HL-60/S4 treated with phorbol 12-myristate 13-acetate at 8.2 ng/mL for 4 days and 3 days (cell line): ENCODE measurements around the gene DCLK1.
"Not testable (repeated sequence)": the region's sequence is repeated elsewhere in the genome, so short reads cannot be mapped to it uniquely, and the experiment has no call there.

ENCODE experiments used
- in situ Hi-C: fragments of 300-500 bp; cut with MboI; formaldehyde crosslinking; loops from 2 replicates; pipeline ENCODE4 v1.15.0; 2022; ENCODE audit warnings: low sequenced_read_pairs

DCLK1 gene

GRCh38 chr13:36088001-36088400, 43.2 kb downstream of the DCLK1 start:
- in situ Hi-C loops: no loop called here

- in situ Hi-C loops: no loop called here
Observed at GRCh38 chr13:36086117-36086516, 45.1 kb downstream of the DCLK1 start.

- in situ Hi-C loops: no loop called here
Observed at GRCh38 chr13:36084131-36084530, 47.1 kb downstream of the DCLK1 start.

DNA sequence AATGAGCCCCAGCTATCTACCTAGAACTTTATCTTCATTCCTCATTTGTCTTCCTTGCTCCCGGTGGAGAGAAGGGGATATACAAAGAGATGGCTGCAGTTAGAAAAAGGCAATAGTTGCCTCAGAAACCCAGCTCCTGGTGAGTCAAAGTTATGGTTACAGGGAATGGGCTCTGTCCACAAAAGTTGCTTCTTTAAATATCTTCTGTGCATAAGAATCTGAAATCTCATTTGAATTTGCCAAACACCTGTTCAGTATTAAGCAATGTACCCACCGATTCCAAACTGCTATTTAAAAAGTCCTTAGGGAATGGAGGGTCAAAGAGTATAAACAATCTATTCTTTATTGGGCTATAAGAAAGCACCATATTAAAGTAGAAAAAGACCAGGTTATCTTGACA, 48.4 kb downstream of the DCLK1 start:
- in situ Hi-C loops: no loop called here

GRCh38 chr13:36082396-36082795, 48.8 kb downstream of the DCLK1 start:
- in situ Hi-C loops: no loop called here

- in situ Hi-C loops: no loop called here
Observed at GRCh38 chr13:36076211-36076610, 55.0 kb downstream of the DCLK1 start.

DNA sequence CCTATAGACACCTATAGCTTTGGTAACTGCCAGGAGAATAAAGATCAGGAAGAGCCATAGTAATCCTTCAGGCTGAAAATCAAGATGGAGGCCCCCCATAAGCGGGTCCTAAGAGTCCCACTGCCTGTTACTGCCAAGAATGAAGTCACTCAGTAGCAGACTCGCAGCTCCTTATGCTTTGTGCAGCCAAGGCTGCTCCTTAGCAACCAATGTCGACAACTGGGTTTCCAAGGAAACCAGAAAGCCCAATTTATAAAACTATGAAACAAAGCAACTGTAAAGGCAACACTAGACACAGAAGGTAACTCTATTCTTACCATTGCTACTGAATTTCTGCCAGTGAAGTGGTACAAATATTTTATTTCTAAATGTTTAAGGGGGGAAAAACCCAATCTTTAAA, 56.5 kb downstream of the DCLK1 start:
- in situ Hi-C loops: no loop called here

GRCh38 chr13:36072152-36072935, 58.8 kb downstream of the DCLK1 start:
- in situ Hi-C loops: no loop called here

DNA sequence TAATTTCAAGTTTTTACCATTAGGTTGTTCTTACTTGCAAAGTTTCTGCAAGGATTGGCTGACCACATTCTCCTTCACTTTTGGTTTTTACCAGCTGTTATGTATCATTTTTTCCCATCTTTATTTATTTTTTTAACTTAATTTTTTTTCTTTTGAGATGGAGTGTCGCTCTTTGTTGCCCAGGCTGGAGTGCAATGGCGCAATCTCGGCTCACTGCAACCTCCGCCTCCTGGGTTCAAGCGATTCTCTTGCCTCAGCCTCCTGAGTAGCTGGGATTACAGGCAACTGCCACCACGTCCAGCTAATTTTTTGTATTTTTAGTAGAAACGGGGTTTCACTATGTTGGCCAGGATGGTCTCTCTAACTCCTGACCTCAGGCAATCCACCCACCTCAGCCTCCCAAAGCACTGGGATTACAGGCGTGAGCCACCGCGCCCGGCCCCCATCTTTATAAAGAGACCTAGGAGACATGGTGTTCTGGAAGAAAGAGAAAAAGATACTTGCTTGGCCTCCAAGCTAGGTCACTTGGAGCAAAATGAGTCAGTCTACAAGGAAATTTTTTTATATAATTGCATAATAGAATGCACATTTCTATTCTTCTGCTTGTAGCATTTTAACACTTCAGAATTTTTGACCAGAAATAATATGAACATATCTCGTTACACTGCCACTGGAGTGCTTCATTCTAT, 60.5 kb downstream of the DCLK1 start:
- in situ Hi-C loops: not testable (repeated sequence)

DNA sequence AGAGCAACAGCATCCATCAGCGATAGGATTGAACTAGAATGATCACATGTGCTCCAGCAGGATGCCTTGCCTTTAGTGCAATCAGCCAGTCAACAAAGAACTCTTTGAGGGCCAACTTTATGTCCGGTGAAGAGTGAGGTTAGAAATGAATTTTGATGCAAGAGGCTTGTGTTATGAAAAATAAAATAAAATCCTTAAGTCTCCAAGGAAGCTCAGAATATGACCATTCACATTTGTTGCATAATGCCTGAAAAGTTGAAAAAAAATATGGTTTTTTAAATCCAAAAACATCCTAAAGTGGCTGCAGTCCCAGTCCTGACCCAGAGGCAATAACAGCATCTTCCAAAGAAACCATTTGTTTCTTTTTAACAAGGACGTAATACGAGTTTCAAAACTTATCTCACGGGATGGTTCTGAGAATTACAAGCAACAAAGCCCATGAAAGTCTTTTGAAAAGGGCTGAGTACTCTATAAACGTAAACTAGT, 61.3 kb downstream of the DCLK1 start:
- in situ Hi-C loops: no loop called here

GRCh38 chr13:36068991-36069390, 62.2 kb downstream of the DCLK1 start:
- in situ Hi-C loops: no loop called here

DNA sequence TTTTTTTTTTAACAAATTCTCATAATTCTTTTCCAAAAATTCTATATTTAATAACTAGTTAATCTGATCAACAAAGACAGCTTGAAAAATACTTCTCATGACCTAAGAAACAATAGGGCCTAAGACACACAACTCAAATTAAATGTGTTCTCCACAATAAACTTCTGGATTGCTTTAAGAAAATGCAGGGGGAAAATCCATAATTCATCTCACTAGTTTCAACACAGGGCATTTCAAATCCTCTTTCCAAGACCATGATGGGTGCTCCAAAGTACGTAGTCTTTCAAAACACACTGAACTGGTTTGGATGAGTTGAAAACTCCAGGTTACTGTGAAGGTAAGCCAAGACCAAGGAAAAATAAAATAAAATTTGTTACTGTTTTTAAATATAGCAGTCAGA, 62.6 kb downstream of the DCLK1 start:
- in situ Hi-C loops: no loop called here

DNA sequence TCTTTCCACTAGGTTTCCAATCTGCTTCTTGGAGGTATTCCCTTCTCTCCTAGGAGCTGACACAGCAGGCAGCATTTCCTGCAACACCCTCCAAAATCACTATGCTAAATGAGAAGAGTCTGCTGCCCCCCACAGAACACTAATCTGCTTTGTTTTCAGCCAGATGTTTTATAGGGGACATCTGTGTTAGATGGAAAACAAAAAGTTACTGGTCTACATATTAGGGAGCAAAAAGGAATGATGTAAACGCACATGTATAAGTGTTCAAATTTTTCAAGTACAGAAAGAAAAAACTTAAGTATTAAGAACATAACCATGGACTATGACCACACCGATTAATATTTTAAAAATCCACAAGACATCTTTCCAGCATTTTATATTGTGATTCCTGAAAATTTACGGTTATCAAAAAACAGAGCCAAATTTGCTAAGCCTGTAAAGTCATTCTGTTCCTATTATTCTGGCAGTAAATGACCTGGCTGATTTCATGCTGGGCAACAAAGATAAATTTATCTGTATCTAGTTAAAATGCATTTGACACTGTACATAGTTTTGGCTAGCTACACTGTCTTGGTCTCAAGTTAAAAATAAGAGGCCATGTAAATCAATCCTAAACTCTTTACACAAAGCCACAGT, 63.3 kb downstream of the DCLK1 start:
- in situ Hi-C loops: no loop called here

DNA sequence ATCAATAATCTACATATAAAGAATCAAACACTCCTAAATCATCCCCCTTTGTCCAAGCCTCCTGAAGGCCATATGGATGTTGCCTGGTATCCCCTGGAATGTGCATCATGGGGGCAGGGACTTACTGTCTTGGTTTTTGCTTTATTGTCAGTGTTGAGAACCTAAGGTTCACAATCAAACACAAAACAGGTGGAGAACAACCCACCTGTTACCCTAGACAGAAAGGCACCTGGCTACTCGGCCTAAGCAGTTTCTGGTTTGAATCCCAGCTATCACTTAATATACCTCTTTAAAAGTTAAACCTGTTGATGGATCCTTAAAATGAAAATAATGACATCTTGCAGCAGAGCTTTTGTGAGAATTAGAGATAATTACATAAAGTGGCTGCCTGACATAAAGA, 68.9 kb downstream of the DCLK1 start:
- in situ Hi-C loops: no loop called here

GRCh38 chr13:36061621-36062020, 69.6 kb downstream of the DCLK1 start:
- in situ Hi-C loops: no loop called here

- in situ Hi-C loops: no loop called here
Observed at GRCh38 chr13:36061054-36061453, 70.1 kb downstream of the DCLK1 start.

- in situ Hi-C loops: no loop called here
Observed at GRCh38 chr13:36059321-36059720, 71.9 kb downstream of the DCLK1 start.

DNA sequence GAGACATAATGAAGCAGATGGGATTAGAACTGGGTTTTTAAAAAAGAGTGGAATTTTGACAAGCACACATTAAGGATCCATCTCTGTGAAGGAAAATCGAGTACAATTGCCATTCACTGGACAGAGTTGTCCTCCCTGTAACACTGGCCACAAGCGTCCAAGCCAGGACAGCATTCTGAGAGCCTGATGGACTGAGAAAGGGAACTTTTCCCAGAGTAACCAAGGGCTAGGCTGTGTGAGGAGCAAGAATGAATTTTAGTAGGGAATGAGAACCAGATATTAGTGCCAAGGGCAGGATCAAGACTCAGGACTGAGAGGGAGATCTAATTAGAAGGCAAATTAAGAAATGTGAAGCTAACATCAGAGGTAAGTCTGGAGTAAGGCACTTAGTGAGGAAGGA, 73.1 kb downstream of the DCLK1 start:
- in situ Hi-C loops: no loop called here

GRCh38 chr13:36057547-36057946, 73.6 kb downstream of the DCLK1 start:
- in situ Hi-C loops: no loop called here

DNA sequence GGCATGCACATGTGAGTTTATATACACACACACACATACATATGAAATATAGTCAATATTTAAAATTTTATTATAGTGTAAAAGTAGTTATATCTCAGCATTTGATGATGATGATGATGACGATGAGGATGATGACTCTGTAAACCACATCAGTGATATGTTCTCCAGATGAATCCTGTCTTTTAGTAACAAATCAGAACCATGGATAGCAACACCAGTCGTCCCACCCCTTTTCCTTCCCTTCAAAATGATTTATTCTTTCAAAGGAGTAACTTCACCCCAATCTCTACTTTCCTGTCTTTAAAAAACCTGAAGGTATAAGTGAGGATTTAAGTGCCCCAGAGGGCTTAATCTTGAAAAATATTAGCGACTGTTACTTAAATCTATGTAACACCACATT, 74.1 kb downstream of the DCLK1 start:
- in situ Hi-C loops: no loop called here

DNA sequence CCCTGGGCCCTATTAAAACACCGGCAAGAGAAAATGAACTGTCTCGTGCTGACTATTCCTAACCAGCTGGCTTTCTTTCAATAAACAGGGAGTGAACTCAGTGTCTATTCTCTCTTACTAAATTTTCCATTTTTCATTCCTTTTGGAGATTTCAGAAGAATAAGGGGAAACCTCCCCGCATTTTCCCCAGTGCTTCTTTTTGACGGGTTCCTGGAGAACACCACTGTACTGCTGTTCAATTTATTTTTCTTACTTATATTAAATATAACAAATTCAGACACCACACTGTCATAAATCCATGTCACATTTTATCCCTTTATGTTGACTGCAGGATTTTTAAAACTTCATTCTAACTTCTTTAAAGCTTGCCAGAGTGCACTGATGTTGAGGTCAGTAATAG, 75.8 kb downstream of the DCLK1 start:
- in situ Hi-C loops: no loop called here

- in situ Hi-C loops: no loop called here
Observed at GRCh38 chr13:36054041-36054440, 77.1 kb downstream of the DCLK1 start.
